ENCODE measurements around the gene NCOR2.
A peak's percentile ranks its signal among the peaks of the same experiment; 100 is the strongest.

Gene NCOR2

GRCh38 chr12:124605883-124606774, 38.7 kb upstream of the NCOR2 start:
- no peaks in the 10 kb centered on the region for H3K9me3 Mint-ChIP-seq
- peaks cover 44% of the 10 kb centered on the region for H3K27me3 Mint-ChIP-seq
- H3K4me1 Mint-ChIP-seq: peaks cover 29% of the 10 kb centered on the region
- H3K4me3 Mint-ChIP-seq: no peak overlapping the region
- ATAC-seq (no peak), DNase-seq (no peak)
- peak overlapping the region in 1 of 2 donors; percentile 28 for H3K27ac Mint-ChIP-seq

- peaks cover 42% of the 10 kb centered on the region for H3K27me3 Mint-ChIP-seq
- no peaks in the 10 kb centered on the region for H3K9me3 Mint-ChIP-seq
- DNase-seq: no peak
- H3K4me3 Mint-ChIP-seq: no peak overlapping the region
- ATAC-seq: no peak
- H3K27ac Mint-ChIP-seq: peak overlapping the region in 1 of 2 donors; percentile 89
- H3K4me1 Mint-ChIP-seq: peaks cover 27% of the 10 kb centered on the region
These were observed 37.9 kb upstream of the NCOR2 start for GRCh38 chr12:124605150-124605882.

GRCh38 chr12:124604264-124604680, 36.9 kb upstream of the NCOR2 start:
- H3K4me3 Mint-ChIP-seq: no peak overlapping the region
- no peak overlapping the region for H3K27ac Mint-ChIP-seq
- H3K27me3 Mint-ChIP-seq: peaks cover 32% of the 10 kb centered on the region
- ATAC-seq (no peak), DNase-seq (no peak)
- peaks cover 0 to 8% of the 10 kb centered on the region in 2 donors for H3K9me3 Mint-ChIP-seq
- peaks cover 17% of the 10 kb centered on the region for H3K4me1 Mint-ChIP-seq

GRCh38 chr12:124603831-124604251, 36.4 kb upstream of the NCOR2 start:
- no peak overlapping the region for H3K27ac Mint-ChIP-seq
- H3K27me3 Mint-ChIP-seq: peaks cover 28% of the 10 kb centered on the region
- H3K4me3 Mint-ChIP-seq: no peak overlapping the region

GRCh38 chr12:124603100-124603541, 35.7 kb upstream of the NCOR2 start:
- Mint-ChIP-seq H3K27ac (no peak overlapping the region), H3K9me3 (peaks cover 0 to 10% of the 10 kb centered on the region in 2 donors), H3K27me3 (peaks cover 20% of the 10 kb centered on the region), H3K4me1 (peaks cover 6% of the 10 kb centered on the region), H3K4me3 (no peak overlapping the region)
- DNase-seq: no peak
- no peak for ATAC-seq

More at GRCh38 chr12:124603831-124604251, 36.4 kb upstream of the NCOR2 start:
- Mint-ChIP-seq H3K9me3 (peaks cover 0 to 10% of the 10 kb centered on the region in 2 donors), H3K4me1 (peaks cover 13% of the 10 kb centered on the region)
- DNase-seq (no peak), ATAC-seq (no peak)

- Mint-ChIP-seq H3K27me3 (peaks cover 9% of the 10 kb centered on the region), H3K27ac (no peak overlapping the region), H3K9me3 (peaks cover 0 to 10% of the 10 kb centered on the region in 2 donors), H3K4me1 (no peaks in the 10 kb centered on the region), H3K4me3 (no peak overlapping the region)
- ATAC-seq (no peak), DNase-seq (no peak)
These were observed 34.3 kb upstream of the NCOR2 start for GRCh38 chr12:124601706-124602105.

- Mint-ChIP-seq H3K27me3 (peaks cover 8% of the 10 kb centered on the region), H3K4me3 (no peak overlapping the region), H3K9me3 (peaks cover 0 to 10% of the 10 kb centered on the region in 2 donors), H3K27ac (no peak overlapping the region), H3K4me1 (no peaks in the 10 kb centered on the region)
- peak; percentile 86 for ATAC-seq
- peak in 1 of 2 donors; percentile 45 for DNase-seq
These were observed 31.9 kb upstream of the NCOR2 start for GRCh38 chr12:124599074-124599999.

- ATAC-seq: no peak
- peaks cover 7% of the 10 kb centered on the region for H3K4me1 Mint-ChIP-seq
- no peak for DNase-seq
- H3K27me3 Mint-ChIP-seq: peaks cover 26% of the 10 kb centered on the region
- H3K27ac Mint-ChIP-seq: no peak overlapping the region
- H3K9me3 Mint-ChIP-seq: peaks cover 0 to 10% of the 10 kb centered on the region in 2 donors
- H3K4me3 Mint-ChIP-seq: no peak overlapping the region
These were observed 29.6 kb upstream of the NCOR2 start for GRCh38 chr12:124597041-124597440.

- Mint-ChIP-seq H3K27me3 (peaks cover 36% of the 10 kb centered on the region), H3K9me3 (peaks cover 6 to 18% of the 10 kb centered on the region in 2 donors), H3K4me1 (peaks cover 7% of the 10 kb centered on the region), H3K27ac (no peak overlapping the region), H3K4me3 (no peak overlapping the region)
- DNase-seq: no peak
- no peak for ATAC-seq
These were observed 28.0 kb upstream of the NCOR2 start for GRCh38 chr12:124595444-124595843.

GRCh38 chr12:124594851-124595250, 27.4 kb upstream of the NCOR2 start:
- Mint-ChIP-seq H3K4me1 (peaks cover 10% of the 10 kb centered on the region), H3K4me3 (no peak overlapping the region), H3K27ac (no peak overlapping the region), H3K27me3 (peaks cover 36% of the 10 kb centered on the region), H3K9me3 (peaks cover 6 to 16% of the 10 kb centered on the region in 2 donors)
- ATAC-seq (no peak), DNase-seq (no peak)

GRCh38 chr12:124593851-124594401, 26.5 kb upstream of the NCOR2 start:
- peaks cover 6 to 7% of the 10 kb centered on the region in 2 donors for H3K9me3 Mint-ChIP-seq
- ATAC-seq: no peak
- no peak for DNase-seq
- peaks cover 19% of the 10 kb centered on the region for H3K4me1 Mint-ChIP-seq
- H3K27me3 Mint-ChIP-seq: peaks cover 36% of the 10 kb centered on the region
- no peak overlapping the region for H3K27ac Mint-ChIP-seq
- H3K4me3 Mint-ChIP-seq: no peak overlapping the region

GRCh38 chr12:124593176-124593575, 25.8 kb upstream of the NCOR2 start:
- no peak overlapping the region for H3K4me3 Mint-ChIP-seq
- ATAC-seq (no peak), DNase-seq (no peak)
- peaks cover 24% of the 10 kb centered on the region for H3K4me1 Mint-ChIP-seq
- no peak overlapping the region for H3K27ac Mint-ChIP-seq
- peaks cover 6 to 7% of the 10 kb centered on the region in 2 donors for H3K9me3 Mint-ChIP-seq
- peaks cover 36% of the 10 kb centered on the region for H3K27me3 Mint-ChIP-seq

- peaks cover 24% of the 10 kb centered on the region for H3K4me1 Mint-ChIP-seq
- peaks cover 36% of the 10 kb centered on the region for H3K27me3 Mint-ChIP-seq
- no peak for DNase-seq
- no peak overlapping the region for H3K4me3 Mint-ChIP-seq
- peaks cover 6 to 7% of the 10 kb centered on the region in 2 donors for H3K9me3 Mint-ChIP-seq
- H3K27ac Mint-ChIP-seq: no peak overlapping the region
- ATAC-seq: no peak
These were observed 25.2 kb upstream of the NCOR2 start for GRCh38 chr12:124592481-124593160.

GRCh38 chr12:124592050-124592449, 24.6 kb upstream of the NCOR2 start:
- no peak overlapping the region for H3K4me3 Mint-ChIP-seq
- H3K27ac Mint-ChIP-seq: no peak overlapping the region

More at GRCh38 chr12:124592050-124592449, 24.6 kb upstream of the NCOR2 start:
- H3K4me1 Mint-ChIP-seq: peaks cover 24% of the 10 kb centered on the region
- DNase-seq (no peak), ATAC-seq (no peak)
- peaks cover 6 to 7% of the 10 kb centered on the region in 2 donors for H3K9me3 Mint-ChIP-seq
- peaks cover 36% of the 10 kb centered on the region for H3K27me3 Mint-ChIP-seq
